Measurements from ENCODE around the gene SLC6A18. TPM values are rescaled to one million over a fixed set of nuclear protein-coding genes. Genes with fewer than 3 reads are reported as not detected.

SLC6A18 gene
- total and polyA plus RNA-seq, 9 of the 15 experiments (the other 6 are each of a cell fraction or from before 2014, with no cell fraction given) = not detected

- TF ChIP-seq ZBTB7A (IDR thresholded peaks at IDR 0.05; ENCODE audit: borderline replicate concordance, control insufficient read depth, low read depth, low read length) = 0 out of 2 replicates have a peak, but pooled peaks have one; percentile 11
- 0 out of 4 replicates have a peak, but pooled peaks of 1 of the 2 experiments have one; percentile 28 for TF ChIP-seq NRF1 (conservative IDR thresholded peaks at IDR 0.05 in 1 of 2, IDR thresholded peaks at IDR 0.05 in 1 of 2)
- no peak for TF ChIP-seq GTF2E2 (tag; IDR thresholded peaks at IDR 0.05)
- TF ChIP-seq ZNF140 (CRISPR knock-in tag; IDR thresholded peaks at IDR 0.05) = no peak
- TF ChIP-seq JUN (IDR thresholded peaks at IDR 0.05; ENCODE audit: borderline replicate concordance, low read depth, low read length) = 0 out of 2 replicates have a peak, but pooled peaks have one; percentile 10
- no peak for TF ChIP-seq JUN (CRISPR knock-in tag; IDR thresholded peaks at IDR 0.05; ENCODE audit: borderline replicate concordance)
- no peak for TF ChIP-seq POLR3G (IDR thresholded peaks at IDR 0.05; ENCODE audit: extremely low read depth, insufficient read length, insufficient replicate concordance)
- peak; percentile 13; the same call in 1 of the 2 replicates for TF ChIP-seq CREM (IDR thresholded peaks at IDR 0.05; ENCODE audit: low read depth)
- no peak; the same call in 1 of the 2 replicates for TF ChIP-seq GMEB1 (CRISPR knock-in tag; IDR thresholded peaks at IDR 0.05)
- no peak; the same call in 1 of the 2 replicates for TF ChIP-seq EP300 (IDR thresholded peaks at IDR 0.05; ENCODE audit: low read length)
- TF ChIP-seq, protein P1, sequence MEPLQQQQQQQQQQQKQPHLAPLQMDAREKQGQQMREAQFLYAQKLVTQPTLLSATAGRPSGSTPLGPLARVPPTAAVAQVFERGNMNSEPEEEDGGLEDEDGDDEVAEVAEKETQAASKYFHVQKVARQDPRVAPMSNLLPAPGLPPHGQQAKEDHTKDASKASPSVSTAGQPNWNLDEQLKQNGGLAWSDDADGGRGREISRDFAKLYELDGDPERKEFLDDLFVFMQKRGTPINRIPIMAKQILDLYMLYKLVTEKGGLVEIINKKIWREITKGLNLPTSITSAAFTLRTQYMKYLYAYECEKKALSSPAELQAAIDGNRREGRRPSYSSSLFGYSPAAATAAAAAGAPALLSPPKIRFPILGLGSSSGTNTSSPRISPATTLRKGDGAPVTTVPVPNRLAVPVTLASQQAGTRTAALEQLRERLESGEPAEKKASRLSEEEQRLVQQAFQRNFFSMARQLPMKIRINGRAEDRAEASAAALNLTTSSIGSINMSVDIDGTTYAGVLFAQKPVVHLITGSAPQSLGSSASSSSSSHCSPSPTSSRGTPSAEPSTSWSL (CRISPR knock-in tag; IDR thresholded peaks at IDR 0.05; ENCODE audit: borderline replicate concordance) = no peak
- TF ChIP-seq, protein P2, sequence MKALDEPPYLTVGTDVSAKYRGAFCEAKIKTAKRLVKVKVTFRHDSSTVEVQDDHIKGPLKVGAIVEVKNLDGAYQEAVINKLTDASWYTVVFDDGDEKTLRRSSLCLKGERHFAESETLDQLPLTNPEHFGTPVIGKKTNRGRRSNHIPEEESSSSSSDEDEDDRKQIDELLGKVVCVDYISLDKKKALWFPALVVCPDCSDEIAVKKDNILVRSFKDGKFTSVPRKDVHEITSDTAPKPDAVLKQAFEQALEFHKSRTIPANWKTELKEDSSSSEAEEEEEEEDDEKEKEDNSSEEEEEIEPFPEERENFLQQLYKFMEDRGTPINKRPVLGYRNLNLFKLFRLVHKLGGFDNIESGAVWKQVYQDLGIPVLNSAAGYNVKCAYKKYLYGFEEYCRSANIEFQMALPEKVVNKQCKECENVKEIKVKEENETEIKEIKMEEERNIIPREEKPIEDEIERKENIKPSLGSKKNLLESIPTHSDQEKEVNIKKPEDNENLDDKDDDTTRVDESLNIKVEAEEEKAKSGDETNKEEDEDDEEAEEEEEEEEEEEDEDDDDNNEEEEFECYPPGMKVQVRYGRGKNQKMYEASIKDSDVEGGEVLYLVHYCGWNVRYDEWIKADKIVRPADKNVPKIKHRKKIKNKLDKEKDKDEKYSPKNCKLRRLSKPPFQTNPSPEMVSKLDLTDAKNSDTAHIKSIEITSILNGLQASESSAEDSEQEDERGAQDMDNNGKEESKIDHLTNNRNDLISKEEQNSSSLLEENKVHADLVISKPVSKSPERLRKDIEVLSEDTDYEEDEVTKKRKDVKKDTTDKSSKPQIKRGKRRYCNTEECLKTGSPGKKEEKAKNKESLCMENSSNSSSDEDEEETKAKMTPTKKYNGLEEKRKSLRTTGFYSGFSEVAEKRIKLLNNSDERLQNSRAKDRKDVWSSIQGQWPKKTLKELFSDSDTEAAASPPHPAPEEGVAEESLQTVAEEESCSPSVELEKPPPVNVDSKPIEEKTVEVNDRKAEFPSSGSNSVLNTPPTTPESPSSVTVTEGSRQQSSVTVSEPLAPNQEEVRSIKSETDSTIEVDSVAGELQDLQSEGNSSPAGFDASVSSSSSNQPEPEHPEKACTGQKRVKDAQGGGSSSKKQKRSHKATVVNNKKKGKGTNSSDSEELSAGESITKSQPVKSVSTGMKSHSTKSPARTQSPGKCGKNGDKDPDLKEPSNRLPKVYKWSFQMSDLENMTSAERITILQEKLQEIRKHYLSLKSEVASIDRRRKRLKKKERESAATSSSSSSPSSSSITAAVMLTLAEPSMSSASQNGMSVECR (CRISPR knock-in tag; IDR thresholded peaks at IDR 0.05) = peak; percentile 46; the same call in 1 of the 2 replicates
- TF ChIP-seq ZNF263 (CRISPR knock-in tag; IDR thresholded peaks at IDR 0.05; ENCODE audit: borderline replicate concordance) = peak; percentile 41; the same call in 1 of the 2 replicates
- no peak for TF ChIP-seq SAFB (IDR thresholded peaks at IDR 0.05; ENCODE audit: borderline replicate concordance, low read depth, low read length)
- no peak for TF ChIP-seq DACH1 (IDR thresholded peaks at IDR 0.05; ENCODE audit: partially characterized antibody)
- TF ChIP-seq CHCHD3 (CRISPR knock-in tag; IDR thresholded peaks at IDR 0.05) = no peak
- TF ChIP-seq, protein P3, sequence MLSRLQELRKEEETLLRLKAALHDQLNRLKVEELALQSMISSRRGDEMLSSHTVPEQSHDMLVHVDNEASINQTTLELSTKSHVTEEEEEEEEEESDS (CRISPR knock-in tag; IDR thresholded peaks at IDR 0.05) = no peak
- TF ChIP-seq, protein P4, sequence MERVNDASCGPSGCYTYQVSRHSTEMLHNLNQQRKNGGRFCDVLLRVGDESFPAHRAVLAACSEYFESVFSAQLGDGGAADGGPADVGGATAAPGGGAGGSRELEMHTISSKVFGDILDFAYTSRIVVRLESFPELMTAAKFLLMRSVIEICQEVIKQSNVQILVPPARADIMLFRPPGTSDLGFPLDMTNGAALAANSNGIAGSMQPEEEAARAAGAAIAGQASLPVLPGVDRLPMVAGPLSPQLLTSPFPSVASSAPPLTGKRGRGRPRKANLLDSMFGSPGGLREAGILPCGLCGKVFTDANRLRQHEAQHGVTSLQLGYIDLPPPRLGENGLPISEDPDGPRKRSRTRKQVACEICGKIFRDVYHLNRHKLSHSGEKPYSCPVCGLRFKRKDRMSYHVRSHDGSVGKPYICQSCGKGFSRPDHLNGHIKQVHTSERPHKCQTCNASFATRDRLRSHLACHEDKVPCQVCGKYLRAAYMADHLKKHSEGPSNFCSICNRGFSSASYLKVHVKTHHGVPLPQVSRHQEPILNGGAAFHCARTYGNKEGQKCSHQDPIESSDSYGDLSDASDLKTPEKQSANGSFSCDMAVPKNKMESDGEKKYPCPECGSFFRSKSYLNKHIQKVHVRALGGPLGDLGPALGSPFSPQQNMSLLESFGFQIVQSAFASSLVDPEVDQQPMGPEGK (CRISPR knock-in tag; IDR thresholded peaks at IDR 0.05; ENCODE audit: borderline replicate concordance) = no peak
Observed at GRCh38 chr5:1204693-1205242, 20.4 kb upstream of the SLC6A18 start (continued).

Data from K562 (cell line).